NCI-H2171 (cell line): ENCODE results near the gene KATNIP.

Experiments
- DNase-seq: peaks from one replicate; lab custom pipeline; 2025; lab: John Stamatoyannopoulos, UW

Gene KATNIP

GRCh38 chr16:27549746-27550581, at the start of gene KATNIP, which contains the start of gene GTF3C1:
KATNIP (plus strand) TSS chr16:27550144; CDS start chr16:27550171, 27 bp downstream.
GTF3C1 (minus strand) TSS chr16:27549913; CDS start chr16:27549890, 23 bp downstream.
- DNase-seq = peak; percentile 97

- no peak for DNase-seq
Measured at GRCh38 chr16:27500801-27501200, 49.1 kb upstream of the KATNIP start.

- no peak for DNase-seq
Measured at GRCh38 chr16:27503662-27504061, 46.3 kb upstream of the KATNIP start.

GRCh38 chr16:27505297-27506236, 44.4 kb upstream of the KATNIP start:
- peak; percentile 8 for DNase-seq

GRCh38 chr16:27506771-27507170, 43.2 kb upstream of the KATNIP start:
- no peak for DNase-seq

- DNase-seq = no peak
Measured at GRCh38 chr16:27508476-27508875, 41.5 kb upstream of the KATNIP start.

- no peak for DNase-seq
Measured at GRCh38 chr16:27511657-27512448, 38.1 kb upstream of the KATNIP start.

- no peak for DNase-seq
Measured at GRCh38 chr16:27514806-27515205, 35.1 kb upstream of the KATNIP start.

- DNase-seq = no peak
Measured at GRCh38 chr16:27515874-27516353, 34.0 kb upstream of the KATNIP start.

- no peak for DNase-seq
Measured at GRCh38 chr16:27516365-27516764, 33.6 kb upstream of the KATNIP start.

GRCh38 chr16:27517664-27518063, 32.3 kb upstream of the KATNIP start:
- peak; percentile 75 for DNase-seq

GRCh38 chr16:27518226-27518625, 31.7 kb upstream of the KATNIP start:
- no peak for DNase-seq

GRCh38 chr16:27520982-27521673, 28.8 kb upstream of the KATNIP start:
- no peak for DNase-seq

- DNase-seq = no peak
Measured at GRCh38 chr16:27522173-27522707, 27.7 kb upstream of the KATNIP start.

GRCh38 chr16:27526180-27526579, 23.8 kb upstream of the KATNIP start:
- DNase-seq = peak; percentile 89

- DNase-seq = no peak
Measured at GRCh38 chr16:27528294-27528693, 21.6 kb upstream of the KATNIP start.

GRCh38 chr16:27529962-27530361, 20.0 kb upstream of the KATNIP start:
- DNase-seq = peak; percentile 86

- no peak for DNase-seq
Measured at GRCh38 chr16:27531186-27531585, 18.8 kb upstream of the KATNIP start.

GRCh38 chr16:27531826-27532800, 17.8 kb upstream of the KATNIP start:
- no peak for DNase-seq

GRCh38 chr16:27534256-27534655, 15.7 kb upstream of the KATNIP start:
- DNase-seq = no peak
